Vagina (tissue), 2 donors: Measurements from ENCODE around the gene FGF18. TPM values are rescaled to one million over a fixed set of nuclear protein-coding genes. Genes with fewer than 3 reads are reported as not detected.
"Not testable (repeated sequence)": the region's sequence is repeated elsewhere in the genome, so short reads cannot be mapped to it uniquely, and the experiment has no call there.

Source experiments
- DNase-seq, 2 donors: peaks; one replicate each; pipeline ENCODE4 v3.0.0-alpha.2; 2017; ENCODE audit errors: extremely low spot score in 2 of 2
- H3K27ac ChIP-seq: fragments of 200-600 bp; sonication (generic); one replicate; pipeline ENCODE4 v1.5.1; 2019
- H3K27me3 ChIP-seq: fragments of 200-600 bp; sonication (generic); one replicate; pipeline ENCODE4 v1.5.1; 2019
- H3K36me3 ChIP-seq, 2 donors: fragments of 200-600 bp; sonication (generic); one replicate each; pipeline ENCODE4 v1.5.1; 2017 to 2019
- H3K4me1 ChIP-seq: fragments of 200-600 bp; sonication (generic); one replicate; pipeline ENCODE4 v1.5.1; 2019
- H3K4me3 ChIP-seq, 2 donors: fragments of 200-600 bp; sonication (generic); 1 replicate in 1 of 2; 2 replicates in 1 of 2; pipeline ENCODE4 v1.5.1; 2016 to 2019
- H3K9me3 ChIP-seq: fragments of 200-600 bp; sonication (generic); one replicate; pipeline ENCODE4 v1.5.1; 2019
- POLR2A ChIP-seq, 2 donors: fragments of 450-650 bp; IDR thresholded peaks; one replicate each; pipeline ENCODE4 v1.6.1; 2017; ENCODE audit warnings: antibody characterized with exemption in 2 of 2, mild to moderate bottlenecking in 2 of 2, moderate library complexity in 2 of 2
- POLR2AphosphoS5 ChIP-seq, 2 donors: sonication (generic); formaldehyde crosslinking; IDR thresholded peaks; one replicate each; pipeline ENCODE4 v1.9.0; 2017; ENCODE audit warnings: antibody characterized with exemption in 2 of 2, mild to moderate bottlenecking in 2 of 2, low read depth in 1 of 2; ENCODE audit not compliant: insufficient read depth in 1 of 2
- intact Hi-C: fragments of 100-400 bp; cut with DNase I; formaldehyde crosslinking; loops from one replicate; pipeline ENCODE4 v1.15.1; 2023
- total RNA-seq: library from RNA; depleted of rRNA; stranded (reverse); fragments of >200 nt; gene quantifications from one replicate; pipeline ENCODE4 v1.2.3, GENCODE V29; 2016
- TF ChIP-seq, protein P1 (sequence below), 3 experiments: fragments of 450-650 bp in 2 of 3; fragments of 200-600 bp in 1 of 3; sonication (generic) in 1 of 3; IDR thresholded peaks; one replicate each; pipeline ENCODE4 v1.5.1; 2017 to 2019; ENCODE audit warnings: antibody characterized with exemption in 3 of 3, mild to moderate bottlenecking in 2 of 3, moderate library complexity in 2 of 3

The FGF18 gene
- total RNA-seq, 1 donor from 2014 or later, result 1.7 TPM

GRCh38 chr5:171397190-171397589, 22.3 kb upstream of the FGF18 start:
- H3K36me3 ChIP-seq, result peaks cover 4 to 77% of the 10 kb centered on the region in 2 donors
- H3K4me3 ChIP-seq, result no peak overlapping the region
- no peak overlapping the region for H3K27ac ChIP-seq
- H3K9me3 ChIP-seq, result no peaks in the 10 kb centered on the region
- H3K27me3 ChIP-seq, result no peaks in the 10 kb centered on the region
- TF ChIP-seq POLR2AphosphoS5 (IDR thresholded peaks at IDR 0.05; ENCODE audit: insufficient read depth in 1 of 2, low read depth in 1 of 2) (no peak), POLR2A (IDR thresholded peaks at IDR 0.05) (no peak)
- TF ChIP-seq, protein P1, sequence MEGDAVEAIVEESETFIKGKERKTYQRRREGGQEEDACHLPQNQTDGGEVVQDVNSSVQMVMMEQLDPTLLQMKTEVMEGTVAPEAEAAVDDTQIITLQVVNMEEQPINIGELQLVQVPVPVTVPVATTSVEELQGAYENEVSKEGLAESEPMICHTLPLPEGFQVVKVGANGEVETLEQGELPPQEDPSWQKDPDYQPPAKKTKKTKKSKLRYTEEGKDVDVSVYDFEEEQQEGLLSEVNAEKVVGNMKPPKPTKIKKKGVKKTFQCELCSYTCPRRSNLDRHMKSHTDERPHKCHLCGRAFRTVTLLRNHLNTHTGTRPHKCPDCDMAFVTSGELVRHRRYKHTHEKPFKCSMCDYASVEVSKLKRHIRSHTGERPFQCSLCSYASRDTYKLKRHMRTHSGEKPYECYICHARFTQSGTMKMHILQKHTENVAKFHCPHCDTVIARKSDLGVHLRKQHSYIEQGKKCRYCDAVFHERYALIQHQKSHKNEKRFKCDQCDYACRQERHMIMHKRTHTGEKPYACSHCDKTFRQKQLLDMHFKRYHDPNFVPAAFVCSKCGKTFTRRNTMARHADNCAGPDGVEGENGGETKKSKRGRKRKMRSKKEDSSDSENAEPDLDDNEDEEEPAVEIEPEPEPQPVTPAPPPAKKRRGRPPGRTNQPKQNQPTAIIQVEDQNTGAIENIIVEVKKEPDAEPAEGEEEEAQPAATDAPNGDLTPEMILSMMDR (IDR thresholded peaks at IDR 0.05), result no peak
- no peak for DNase-seq
- intact Hi-C loops, result no loop called here
- H3K4me1 ChIP-seq, result peaks cover 31% of the 10 kb centered on the region

DNA sequence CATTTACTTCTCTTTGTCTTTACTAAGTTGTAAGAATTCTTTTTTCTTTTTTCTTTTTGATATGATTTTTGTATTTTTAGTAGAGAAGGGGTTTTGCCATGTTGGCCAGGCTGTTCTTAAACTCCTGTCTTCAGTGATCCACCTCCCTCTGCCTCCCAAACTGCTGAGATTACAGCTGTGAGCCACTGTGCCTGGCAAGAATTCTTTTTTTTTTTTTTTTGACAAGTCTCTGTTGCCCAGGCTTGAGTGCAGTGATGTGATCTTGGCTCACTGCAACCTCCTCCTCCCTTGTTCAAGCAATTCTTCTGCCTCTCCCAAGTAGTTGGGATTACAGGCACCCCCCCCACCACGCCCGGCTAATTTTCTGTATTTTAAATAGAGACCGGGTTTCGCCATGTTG, 21.8 kb upstream of the FGF18 start:
- H3K9me3 ChIP-seq, result no peaks in the 10 kb centered on the region
- TF ChIP-seq POLR2AphosphoS5 (IDR thresholded peaks at IDR 0.05; ENCODE audit: insufficient read depth in 1 of 2, low read depth in 1 of 2) (no peak), POLR2A (IDR thresholded peaks at IDR 0.05) (no peak)
- TF ChIP-seq, protein P1 (IDR thresholded peaks at IDR 0.05), result no peak
- DNase-seq, result no peak
- no peak overlapping the region for H3K4me3 ChIP-seq
- H3K27ac ChIP-seq, result no peak overlapping the region
- H3K4me1 ChIP-seq, result peaks cover 27% of the 10 kb centered on the region
- no peaks in the 10 kb centered on the region for H3K27me3 ChIP-seq
- peaks cover 4 to 76% of the 10 kb centered on the region in 2 donors for H3K36me3 ChIP-seq
- intact Hi-C loops, result no loop called here

DNA sequence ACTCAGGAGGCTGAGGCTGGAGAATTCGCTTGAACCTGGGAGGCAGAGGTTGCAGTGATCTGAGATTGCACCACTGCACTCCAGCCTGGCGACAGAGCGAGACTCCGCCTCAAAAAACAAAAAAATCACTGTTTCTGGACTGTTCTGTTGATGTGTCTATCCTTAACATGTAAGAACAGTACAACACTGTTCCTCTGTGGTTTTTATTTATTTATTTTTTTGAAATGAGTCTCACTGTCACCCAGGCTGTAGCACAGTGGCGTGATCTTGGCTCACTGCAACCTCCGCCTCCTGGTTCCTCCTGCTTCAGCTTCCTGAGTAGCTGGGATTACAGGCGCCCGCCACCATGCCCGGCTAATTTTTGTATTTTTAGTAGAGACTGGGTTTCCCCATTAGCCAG, 20.8 kb upstream of the FGF18 start:
- DNase-seq, H3K9me3 ChIP-seq, H3K4me3 ChIP-seq, H3K27me3 ChIP-seq, intact Hi-C loops, H3K27ac ChIP-seq: not testable (repeated sequence)
- Histone ChIP-seq H3K4me1 (peaks cover 25% of the 10 kb centered on the region), H3K36me3 (peaks cover 0 to 68% of the 10 kb centered on the region in 2 donors)

- DNase-seq, result no peak
- Histone ChIP-seq H3K36me3 (peaks cover 0 to 58% of the 10 kb centered on the region in 2 donors), H3K27me3 (no peaks in the 10 kb centered on the region), H3K4me1 (peaks cover 24% of the 10 kb centered on the region), H3K9me3 (no peaks in the 10 kb centered on the region), H3K4me3 (no peak overlapping the region), H3K27ac (no peak overlapping the region)
- TF ChIP-seq POLR2AphosphoS5 (IDR thresholded peaks at IDR 0.05; ENCODE audit: insufficient read depth in 1 of 2, low read depth in 1 of 2), result no peak
- intact Hi-C loops, result no loop called here
Measured at GRCh38 chr5:171400169-171400568, 19.3 kb upstream of the FGF18 start.

- no peak for TF ChIP-seq POLR2AphosphoS5 (IDR thresholded peaks at IDR 0.05; ENCODE audit: insufficient read depth in 1 of 2, low read depth in 1 of 2)
- TF ChIP-seq POLR2A (IDR thresholded peaks at IDR 0.05), result no peak
- TF ChIP-seq, protein P1 (IDR thresholded peaks at IDR 0.05), result no peak
- no peak overlapping the region for H3K27ac ChIP-seq
- H3K4me3 ChIP-seq, result no peak overlapping the region
- peaks cover 0 to 59% of the 10 kb centered on the region in 2 donors for H3K36me3 ChIP-seq
- intact Hi-C loops, result no loop called here
- H3K9me3 ChIP-seq, result no peaks in the 10 kb centered on the region
- H3K4me1 ChIP-seq, result peaks cover 12% of the 10 kb centered on the region
- DNase-seq, result no peak
- H3K27me3 ChIP-seq, result no peaks in the 10 kb centered on the region
Measured at GRCh38 chr5:171401167-171401947, 18.1 kb upstream of the FGF18 start.

GRCh38 chr5:171402751-171403150, 16.7 kb upstream of the FGF18 start:
- H3K4me1 ChIP-seq, H3K9me3 ChIP-seq, DNase-seq, H3K27me3 ChIP-seq, H3K4me3 ChIP-seq, intact Hi-C loops, H3K27ac ChIP-seq: not testable (repeated sequence)
- H3K36me3 ChIP-seq, result peaks cover 0 to 48% of the 10 kb centered on the region in 2 donors
